Activated CD4-positive, alpha-beta T cell treated with anti-CD3 and anti-CD28 coated beads, Interleukin-2, amount 50 U/mL, for 24 hours (primary cell): ENCODE results near the gene CYP3A5.

Source experiments
- DNase-seq, 2 donors: peaks; one replicate each; pipeline ENCODE4 v3.0.0-alpha.2; 2020; ENCODE audit warnings: low read depth in 1 of 2, low spot score in 1 of 2

The CYP3A5 gene

DNA sequence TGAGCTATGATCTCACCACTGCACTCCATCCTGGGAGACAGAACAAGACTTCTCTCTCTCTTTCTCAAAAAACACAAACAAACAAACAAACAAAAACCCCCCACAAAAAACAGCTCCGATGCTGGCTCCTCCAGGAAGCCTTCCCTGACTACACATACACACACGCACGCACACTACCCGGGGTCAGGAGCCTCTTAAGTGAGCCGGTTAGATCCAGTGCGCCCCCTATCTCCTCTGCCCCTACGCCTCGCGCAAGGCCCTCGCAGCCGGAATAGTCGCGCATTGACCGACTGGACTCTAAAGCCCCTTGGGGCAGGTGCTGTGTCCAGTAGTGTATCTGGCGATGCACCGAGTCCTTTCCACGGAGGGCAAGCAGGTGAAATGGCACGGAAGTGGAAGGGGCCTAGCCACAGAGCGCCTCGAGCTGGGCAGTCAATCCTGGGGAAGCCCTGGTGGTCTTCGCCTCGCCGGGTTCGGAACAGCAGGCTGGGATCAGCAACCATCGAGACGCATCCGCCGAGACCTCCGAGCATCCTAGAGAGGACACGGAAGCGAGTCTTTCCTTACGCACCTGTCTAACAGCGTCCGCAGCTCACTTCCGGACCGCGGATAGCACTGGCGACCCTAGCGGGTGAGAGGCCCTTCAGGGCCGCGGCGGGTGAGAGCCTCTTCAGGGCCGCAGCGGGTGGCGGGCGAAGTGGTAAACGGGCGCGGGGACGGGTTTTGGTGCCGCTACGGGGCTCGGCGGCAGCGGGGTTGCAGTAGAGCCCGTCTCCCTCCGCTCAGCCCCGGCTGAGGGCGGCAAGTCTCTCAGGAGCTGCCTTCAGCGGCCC is 63.2 kb downstream of the CYP3A5 start, which contains the start of gene ZSCAN25:
TSS of gene ZSCAN25 (plus strand) at position 588 of the 833 bp plus-strand sequence. CDS start 2,661 bp downstream, outside the sequence.
- peak; percentile 64 to 87 for DNase-seq

DNA sequence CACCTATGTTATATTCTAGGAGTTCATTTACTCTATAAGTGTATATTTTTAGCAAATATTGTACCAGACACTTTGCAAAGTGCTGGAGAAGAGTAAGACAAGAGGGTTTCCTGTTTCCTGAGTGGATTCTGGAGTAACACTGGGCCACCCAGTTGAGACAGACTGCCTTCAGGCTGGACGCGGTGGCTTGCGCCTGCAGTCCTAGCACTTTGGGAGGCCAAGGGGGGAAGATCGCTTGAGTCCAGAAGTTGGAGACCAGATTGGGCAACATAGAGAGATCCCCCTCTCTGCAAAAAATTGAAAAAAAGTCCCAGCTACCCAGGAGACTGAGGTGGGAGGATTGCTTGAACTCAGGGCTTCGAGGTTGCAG is 63.8 kb downstream of the CYP3A5 start:
- no peak for DNase-seq

GRCh38 chr7:99614495-99614894 is 65.3 kb downstream of the CYP3A5 start:
- no peak for DNase-seq

GRCh38 chr7:99607548-99607947 is 72.2 kb downstream of the CYP3A5 start:
- DNase-seq, result no peak

GRCh38 chr7:99606531-99606930 is 73.3 kb downstream of the CYP3A5 start:
- DNase-seq, result no peak

- DNase-seq, result no peak
These were observed 74.3 kb downstream of the CYP3A5 start for GRCh38 chr7:99605527-99605926.

DNA sequence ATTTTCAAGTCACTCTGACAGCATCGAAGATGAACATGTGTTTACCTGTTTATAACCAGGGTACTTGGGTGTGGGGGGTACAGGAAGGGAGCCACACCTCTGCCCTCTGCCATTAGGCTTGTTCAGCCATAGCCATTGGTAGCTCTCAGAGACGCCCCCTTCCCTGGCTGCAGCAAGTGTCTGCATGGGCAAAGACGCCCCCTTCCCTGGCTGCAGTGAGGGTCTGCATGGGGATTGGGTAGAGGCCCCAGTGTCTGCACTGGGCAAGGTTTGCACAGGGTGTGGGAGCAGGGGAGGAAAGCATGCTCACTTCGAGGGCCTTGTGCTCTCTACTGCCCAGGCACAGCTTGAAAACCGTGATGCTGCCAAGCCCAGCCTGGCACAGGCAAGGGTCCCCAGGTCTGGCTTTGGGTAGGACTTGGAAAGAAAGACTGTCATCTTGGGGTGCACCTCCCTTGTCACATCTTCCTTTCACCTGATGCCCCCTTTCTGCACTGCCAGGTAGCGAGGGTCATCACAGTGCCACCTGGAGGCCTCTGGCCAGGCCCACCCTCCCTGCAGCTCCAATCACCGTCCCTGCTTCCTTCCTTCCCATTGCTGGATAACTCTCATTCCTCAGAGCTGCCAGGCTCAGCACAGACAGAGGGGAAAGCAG is 78.0 kb downstream of the CYP3A5 start:
- no peak for DNase-seq

DNA sequence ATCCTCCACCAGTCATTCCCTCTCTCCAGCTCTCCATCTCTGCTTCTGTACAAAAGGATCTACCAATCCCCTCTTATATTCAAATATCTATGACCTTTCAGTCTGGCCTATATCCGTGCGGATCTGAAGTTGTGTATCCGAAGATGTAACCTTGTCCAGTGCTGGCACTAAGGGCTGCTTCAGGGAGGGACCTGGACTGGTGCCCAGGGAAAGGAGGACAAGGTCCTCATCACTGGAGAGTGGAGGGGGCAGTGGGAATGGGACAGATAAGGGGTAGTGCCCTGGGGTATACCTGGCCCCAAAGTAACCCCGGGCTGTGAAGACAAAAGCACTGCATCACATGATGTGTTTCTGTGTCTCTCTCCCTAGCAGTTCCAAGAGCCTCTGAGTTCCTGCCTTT is 80.0 kb downstream of the CYP3A5 start:
- no peak for DNase-seq
